Duodenal mucosa (tissue), 2 donors: ENCODE results near the gene SSBP4.
A peak's percentile ranks its signal among the peaks of the same experiment; 100 is the strongest.

Source experiments
- H3K27ac ChIP-seq: one replicate; pipeline ENCODE4 v1.7.0; 2013; ENCODE audit warnings: low read depth, low read length
- H3K27me3 ChIP-seq, 2 donors: one replicate each; pipeline ENCODE4 v1.7.0; 2013; ENCODE audit warnings: low read length in 2 of 2, control low read depth in 1 of 2; ENCODE audit not compliant: insufficient read depth in 2 of 2, control insufficient read depth in 1 of 2
- H3K36me3 ChIP-seq, 2 donors: one replicate each; pipeline ENCODE4 v1.7.0; 2013; ENCODE audit warnings: low read length in 2 of 2, control low read depth in 1 of 2; ENCODE audit not compliant: insufficient read depth in 2 of 2, control insufficient read depth in 1 of 2
- H3K4me1 ChIP-seq, 2 donors: one replicate each; pipeline ENCODE4 v1.7.0; 2013; ENCODE audit warnings: low read length in 2 of 2, control low read depth in 1 of 2; ENCODE audit not compliant: insufficient read depth in 2 of 2, control insufficient read depth in 1 of 2
- H3K4me3 ChIP-seq, 2 donors: one replicate each; pipeline ENCODE4 v1.7.0; 2013; ENCODE audit warnings: low read length in 2 of 2, low read depth in 1 of 2
- H3K9ac ChIP-seq, 2 donors: one replicate each; pipeline ENCODE4 v1.7.0; 2013; ENCODE audit warnings: low read length in 2 of 2, low read depth in 1 of 2
- H3K9me3 ChIP-seq, 2 donors: one replicate each; pipeline ENCODE4 v1.7.0; 2013; ENCODE audit warnings: low read length in 2 of 2, control low read depth in 1 of 2; ENCODE audit not compliant: control insufficient read depth in 1 of 2

The SSBP4 gene

GRCh38 chr19:18419699-18420460, 682 bp downstream of the SSBP4 start:
- Histone ChIP-seq H3K4me1 (peaks cover 50 to 71% of the 10 kb centered on the region in 2 donors), H3K27ac (peak overlapping the region; percentile 22), H3K36me3 (peaks cover 0 to 5% of the 10 kb centered on the region in 2 donors), H3K27me3 (peaks cover 17 to 21% of the 10 kb centered on the region in 2 donors), H3K4me3 (peak overlapping the region; percentile 64 to 67), H3K9ac (peak overlapping the region; percentile 26 to 33), H3K9me3 (no peaks in the 10 kb centered on the region)

DNA sequence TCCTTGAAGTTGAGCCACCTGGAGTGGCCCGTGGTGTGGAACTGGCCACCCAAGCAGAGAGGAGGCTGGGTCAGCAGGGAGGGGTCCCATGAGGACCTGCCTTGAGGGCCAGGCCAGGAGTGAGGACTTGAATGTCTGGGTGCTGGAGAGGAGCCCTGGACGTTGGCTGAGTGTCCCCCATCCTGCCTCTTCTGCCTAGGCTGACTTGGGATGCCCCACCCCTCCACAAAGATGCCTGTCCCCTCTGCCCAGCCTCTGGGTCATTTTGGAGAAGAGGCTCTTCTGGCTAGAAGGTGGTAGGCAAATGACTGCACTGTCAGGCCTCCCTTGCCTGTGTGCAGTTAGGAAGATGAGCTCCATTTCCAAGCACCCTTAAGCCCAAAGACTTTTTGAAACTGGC, 1.7 kb downstream of the SSBP4 start:
- Histone ChIP-seq H3K9ac (peak overlapping the region; percentile 18 to 63), H3K36me3 (peaks cover 0 to 5% of the 10 kb centered on the region in 2 donors), H3K4me1 (peaks cover 46 to 66% of the 10 kb centered on the region in 2 donors), H3K27ac (no peak overlapping the region), H3K4me3 (peak overlapping the region; percentile 29 to 32), H3K9me3 (no peaks in the 10 kb centered on the region), H3K27me3 (peaks cover 13 to 14% of the 10 kb centered on the region in 2 donors)

DNA sequence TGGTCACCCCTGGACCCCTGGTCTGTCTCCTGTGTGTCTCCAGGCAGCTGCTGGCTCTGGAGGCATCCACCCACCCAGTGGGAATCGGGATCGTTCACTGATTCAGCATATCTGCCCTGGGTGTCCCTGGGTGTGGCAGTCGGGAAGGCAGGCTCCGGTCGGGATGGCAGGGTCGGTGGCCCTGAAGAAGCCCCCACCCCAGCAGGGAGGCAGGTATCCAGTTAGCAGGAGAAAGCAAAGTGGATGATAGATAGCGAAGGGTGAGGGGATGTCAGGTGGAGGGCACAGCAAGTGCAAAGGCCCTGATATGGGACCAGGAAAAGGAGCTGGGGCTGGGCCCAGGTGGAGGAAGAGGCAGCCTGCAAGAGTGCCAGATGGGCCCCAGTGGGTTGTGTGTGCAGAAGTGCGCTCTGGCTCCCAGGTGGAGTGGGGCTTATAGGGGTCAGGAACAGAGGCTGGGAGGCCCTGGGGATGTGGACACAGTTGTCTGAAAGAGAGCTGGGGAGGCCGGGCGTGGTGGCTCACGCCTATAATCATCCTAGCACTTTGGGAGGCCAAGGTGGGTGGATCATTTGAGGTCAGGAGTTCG, 2.3 kb downstream of the SSBP4 start:
- Histone ChIP-seq H3K27me3 (peaks cover 9 to 12% of the 10 kb centered on the region in 2 donors), H3K36me3 (peaks cover 0 to 5% of the 10 kb centered on the region in 2 donors), H3K4me1 (peaks cover 47 to 60% of the 10 kb centered on the region in 2 donors), H3K27ac (no peak overlapping the region), H3K4me3 (peak overlapping the region; percentile 29 to 32), H3K9me3 (no peaks in the 10 kb centered on the region), H3K9ac (peak overlapping the region; percentile 18 to 63)

DNA sequence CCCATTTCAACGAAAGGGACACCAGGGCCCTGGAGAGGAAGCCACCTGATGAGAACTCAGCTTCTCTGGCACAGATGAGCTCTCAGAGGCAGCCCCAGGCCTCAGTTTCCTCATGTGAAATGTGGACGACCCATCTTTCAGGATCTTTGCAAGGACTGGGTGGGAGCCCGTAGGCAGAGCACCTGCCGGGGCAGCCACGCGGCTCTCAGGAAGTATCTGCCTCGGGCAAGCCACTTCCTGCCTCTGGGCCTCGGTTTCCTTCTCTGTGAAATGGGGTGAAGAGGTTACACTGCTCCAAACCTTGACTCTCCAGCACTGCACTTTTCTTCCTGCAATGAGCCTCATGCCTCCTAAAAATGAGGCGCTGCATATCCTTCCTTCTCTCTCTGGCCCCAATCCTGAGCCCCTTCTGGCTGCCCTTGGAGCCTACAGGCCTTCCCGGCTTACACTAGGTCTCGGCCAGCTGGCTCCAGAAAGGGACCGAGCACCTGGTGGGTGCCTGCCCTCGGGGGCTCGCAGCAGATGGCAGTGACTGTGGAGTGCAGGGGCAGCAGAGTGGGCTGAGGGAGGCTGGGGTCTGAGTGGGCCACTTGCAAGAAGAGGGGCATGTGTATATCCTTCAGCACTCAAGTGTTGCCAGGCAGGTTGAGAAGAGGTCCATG, 3.5 kb downstream of the SSBP4 start:
- H3K27ac ChIP-seq: no peak overlapping the region
- H3K36me3 ChIP-seq: peaks cover 0 to 5% of the 10 kb centered on the region in 2 donors
- no peak overlapping the region for H3K9ac ChIP-seq
- H3K27me3 ChIP-seq: peaks cover 0 to 9% of the 10 kb centered on the region in 2 donors
- no peaks in the 10 kb centered on the region for H3K9me3 ChIP-seq
- peak overlapping the region in 1 of 2 donors; percentile 36 for H3K4me3 ChIP-seq
- peaks cover 42 to 53% of the 10 kb centered on the region in 2 donors for H3K4me1 ChIP-seq

GRCh38 chr19:18423258-18424020, 4.2 kb downstream of the SSBP4 start:
- peaks cover 36 to 47% of the 10 kb centered on the region in 2 donors for H3K4me1 ChIP-seq
- peak overlapping the region in 1 of 2 donors; percentile 12 for H3K9ac ChIP-seq
- peaks cover 0 to 2% of the 10 kb centered on the region in 2 donors for H3K27me3 ChIP-seq

DNA sequence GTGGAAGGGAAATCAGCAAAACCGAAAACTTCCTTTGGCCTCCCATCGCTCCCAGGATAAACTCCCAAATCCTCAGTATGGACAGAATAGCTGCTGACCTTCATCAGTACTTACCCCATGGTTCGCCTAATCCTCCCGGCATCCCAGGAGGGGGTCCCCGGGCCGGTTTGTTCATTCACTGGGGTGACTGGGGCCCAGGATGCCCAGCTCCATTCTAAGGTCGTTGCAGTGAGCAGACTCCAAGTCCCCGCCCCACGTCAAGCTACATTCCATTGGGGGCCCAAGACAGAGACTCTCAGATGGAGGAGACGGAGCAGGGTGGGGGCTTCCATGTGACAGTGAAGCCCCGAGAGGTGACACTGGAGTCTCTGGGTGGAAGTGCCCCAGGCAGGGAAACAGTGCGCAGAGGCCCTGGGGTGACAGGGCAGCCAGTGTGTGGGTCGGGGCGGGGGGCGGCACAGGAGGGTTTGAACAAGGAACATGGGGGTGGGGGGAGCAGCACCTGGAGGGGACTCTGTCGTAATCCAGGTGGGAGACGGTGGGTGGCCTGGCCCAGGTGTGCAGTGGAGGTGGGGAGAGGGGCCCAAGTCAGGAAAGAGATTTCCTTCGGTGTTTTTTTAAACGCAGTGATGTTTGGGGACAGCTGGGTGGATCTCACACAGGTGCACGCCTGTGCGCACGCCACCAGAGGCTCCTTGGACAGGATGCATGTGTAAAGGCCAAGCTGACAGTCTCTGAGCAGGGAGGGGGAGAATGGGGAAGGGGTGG, 5.1 kb downstream of the SSBP4 start:
- no peaks in the 10 kb centered on the region for H3K27me3 ChIP-seq
- H3K27ac ChIP-seq: no peak overlapping the region
- no peaks in the 10 kb centered on the region for H3K9me3 ChIP-seq
- peaks cover 30 to 44% of the 10 kb centered on the region in 2 donors for H3K4me1 ChIP-seq
- peak overlapping the region in 1 of 2 donors; percentile 12 for H3K9ac ChIP-seq
- H3K4me3 ChIP-seq: no peak overlapping the region
- peaks cover 0 to 5% of the 10 kb centered on the region in 2 donors for H3K36me3 ChIP-seq

More at GRCh38 chr19:18423258-18424020, 4.2 kb downstream of the SSBP4 start:
- Histone ChIP-seq H3K36me3 (peaks cover 0 to 5% of the 10 kb centered on the region in 2 donors), H3K9me3 (no peaks in the 10 kb centered on the region), H3K27ac (no peak overlapping the region), H3K4me3 (peak overlapping the region in 1 of 2 donors; percentile 36)

DNA sequence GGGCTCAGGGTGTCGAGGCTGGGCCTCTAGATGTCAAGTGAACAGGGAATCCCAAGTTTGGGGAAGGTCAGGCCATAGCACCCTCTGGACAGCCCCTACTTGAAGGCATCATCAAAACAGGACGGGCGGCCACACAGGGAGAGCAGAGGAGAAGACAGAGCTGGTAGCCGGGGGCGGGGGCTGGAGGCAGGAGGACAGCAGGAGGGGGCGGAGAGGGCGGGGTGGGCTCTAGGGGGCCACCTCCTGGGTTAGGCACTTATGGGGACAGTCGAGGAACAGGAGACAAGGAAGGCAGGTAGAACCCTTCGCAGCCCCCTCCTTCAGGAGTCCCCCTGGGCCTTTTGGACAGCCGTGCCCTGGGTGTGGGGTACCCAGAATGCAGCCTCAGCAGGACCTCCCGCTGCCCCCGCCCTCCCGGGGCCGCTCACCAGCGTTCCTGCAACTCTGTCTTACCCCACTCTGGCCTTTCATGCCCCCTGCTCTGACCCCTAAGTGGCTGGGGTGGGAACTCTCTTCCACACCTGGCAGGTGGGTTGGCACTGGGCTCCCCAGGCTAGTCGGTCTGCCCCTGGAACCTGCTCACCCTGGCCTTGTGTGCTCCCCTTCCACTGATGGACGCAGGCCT, 5.8 kb downstream of the SSBP4 start:
- Histone ChIP-seq H3K9ac (no peak overlapping the region), H3K27me3 (no peaks in the 10 kb centered on the region), H3K27ac (no peak overlapping the region), H3K9me3 (no peaks in the 10 kb centered on the region), H3K4me1 (peaks cover 30 to 44% of the 10 kb centered on the region in 2 donors), H3K4me3 (no peak overlapping the region), H3K36me3 (peaks cover 0 to 5% of the 10 kb centered on the region in 2 donors)

DNA sequence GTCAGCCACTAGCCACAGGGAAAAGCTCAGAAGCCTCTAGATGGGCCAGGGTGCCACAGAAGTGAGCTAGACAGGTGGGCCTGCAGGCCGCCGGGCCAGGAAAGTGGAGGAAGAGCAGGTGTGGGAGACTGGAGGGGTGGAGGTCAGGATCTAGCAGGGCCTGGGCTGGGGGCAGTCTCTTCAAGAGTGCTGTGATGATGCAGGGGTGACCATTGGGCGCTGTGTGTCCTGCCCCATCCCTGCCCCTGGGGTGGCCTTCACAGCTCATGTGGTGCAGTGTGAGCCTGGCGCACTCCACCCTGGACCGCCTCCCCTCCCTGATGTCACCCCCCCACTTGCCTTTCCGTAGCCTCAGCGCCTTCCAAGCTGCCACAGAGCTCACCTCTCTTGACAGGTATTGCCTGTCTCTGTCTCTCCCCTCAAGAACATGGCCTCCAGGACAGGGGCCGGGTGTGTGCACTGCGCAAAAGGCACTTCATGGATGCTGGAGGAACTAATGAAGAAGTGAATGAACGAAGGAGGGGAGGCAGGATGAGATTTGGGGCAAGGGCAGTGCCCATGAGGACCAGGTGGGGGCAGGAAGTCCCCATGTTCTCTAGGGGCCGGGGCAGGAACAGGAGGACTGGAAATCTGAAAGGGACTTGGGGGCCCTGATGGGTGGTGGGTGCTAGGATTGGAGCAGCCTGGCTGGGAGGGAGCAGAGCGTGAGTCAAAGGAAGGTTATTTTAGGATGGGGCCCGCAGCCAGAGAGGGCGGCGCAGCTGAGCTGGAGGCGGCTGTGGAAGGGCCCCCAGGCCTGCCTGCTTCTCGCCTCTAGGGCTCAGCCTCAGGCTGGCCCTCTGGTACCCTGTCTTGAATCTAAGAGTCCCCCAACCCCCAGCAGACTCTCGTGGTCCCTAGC, 6.6 kb downstream of the SSBP4 start:
- Histone ChIP-seq H3K9me3 (no peaks in the 10 kb centered on the region), H3K4me1 (peaks cover 29 to 37% of the 10 kb centered on the region in 2 donors), H3K4me3 (no peak overlapping the region), H3K27ac (peak overlapping the region; percentile 50), H3K36me3 (peaks cover 0 to 5% of the 10 kb centered on the region in 2 donors), H3K9ac (no peak overlapping the region), H3K27me3 (no peaks in the 10 kb centered on the region)
